GM19463 (cell line): ENCODE results near the gene MFSD6.

Experiments
- ATAC-seq: cut with Tn5 transposase; IDR thresholded peaks from one replicate; pipeline ENCODE4 v1.9.1; 2021; ENCODE audit warnings: mild to moderate bottlenecking, moderate library complexity; ENCODE audit not compliant: unreplicated experiment

The MFSD6 gene

DNA sequence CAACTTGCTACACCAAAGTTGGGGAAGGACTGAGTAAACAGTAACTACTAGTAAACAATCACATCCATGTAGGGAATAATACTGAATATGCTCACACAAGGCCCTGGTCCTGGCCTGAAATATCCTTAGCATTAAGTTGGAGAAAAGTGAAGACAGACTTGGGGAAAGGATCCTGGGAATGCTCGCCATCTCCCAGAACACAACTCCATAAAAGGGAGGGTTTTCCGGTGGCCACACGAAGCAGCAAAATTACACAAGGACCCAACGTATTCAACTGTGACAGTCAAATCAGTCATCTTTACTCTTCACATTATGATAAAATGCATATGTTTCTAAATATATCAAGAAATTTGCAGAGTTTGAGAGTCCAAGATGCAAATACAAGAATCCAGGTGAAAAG is 119.1 kb downstream of the MFSD6 start:
- no peak for ATAC-seq

DNA sequence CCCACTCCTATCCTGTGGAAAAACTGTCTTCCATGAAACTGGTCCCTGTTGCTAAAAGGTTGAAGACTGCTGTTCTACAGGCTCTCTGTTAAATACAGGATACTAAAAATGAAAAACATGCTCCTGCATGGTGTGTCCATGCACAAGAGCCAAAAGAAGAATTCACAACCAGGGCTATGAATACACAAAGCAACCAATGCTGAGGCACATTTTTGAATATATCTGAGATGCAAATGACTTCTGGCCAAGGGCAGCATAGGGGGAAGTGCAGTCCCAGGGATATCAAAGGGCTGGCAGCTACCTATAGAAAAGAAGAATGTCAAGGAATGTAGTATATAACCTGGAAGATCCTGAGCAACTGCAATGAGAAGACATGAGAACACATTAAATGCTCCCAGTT is 119.8 kb downstream of the MFSD6 start:
- ATAC-seq = no peak

DNA sequence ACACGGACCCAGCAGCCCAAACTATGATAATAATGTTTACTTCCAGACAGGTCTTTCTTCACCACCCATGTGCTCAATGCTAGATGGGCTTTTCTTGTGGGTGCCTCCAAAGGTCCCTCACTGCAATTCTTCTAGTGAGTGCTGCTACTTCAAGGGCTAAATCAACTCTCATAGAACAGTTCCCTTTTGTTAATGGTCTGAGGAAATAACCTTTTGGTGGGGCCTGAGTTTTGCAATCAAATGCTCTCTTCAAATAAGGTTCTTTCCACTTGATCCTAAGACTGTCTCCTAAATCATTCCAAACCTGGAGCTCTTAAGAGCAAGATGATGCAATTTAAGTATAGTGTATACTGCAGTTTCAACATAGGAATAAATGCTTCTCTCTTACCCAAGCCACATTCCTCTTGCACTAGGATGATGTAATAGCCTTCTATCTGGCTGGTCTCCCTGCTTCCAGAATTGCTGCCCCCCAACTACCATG is 120.4 kb downstream of the MFSD6 start:
- no peak for ATAC-seq

DNA sequence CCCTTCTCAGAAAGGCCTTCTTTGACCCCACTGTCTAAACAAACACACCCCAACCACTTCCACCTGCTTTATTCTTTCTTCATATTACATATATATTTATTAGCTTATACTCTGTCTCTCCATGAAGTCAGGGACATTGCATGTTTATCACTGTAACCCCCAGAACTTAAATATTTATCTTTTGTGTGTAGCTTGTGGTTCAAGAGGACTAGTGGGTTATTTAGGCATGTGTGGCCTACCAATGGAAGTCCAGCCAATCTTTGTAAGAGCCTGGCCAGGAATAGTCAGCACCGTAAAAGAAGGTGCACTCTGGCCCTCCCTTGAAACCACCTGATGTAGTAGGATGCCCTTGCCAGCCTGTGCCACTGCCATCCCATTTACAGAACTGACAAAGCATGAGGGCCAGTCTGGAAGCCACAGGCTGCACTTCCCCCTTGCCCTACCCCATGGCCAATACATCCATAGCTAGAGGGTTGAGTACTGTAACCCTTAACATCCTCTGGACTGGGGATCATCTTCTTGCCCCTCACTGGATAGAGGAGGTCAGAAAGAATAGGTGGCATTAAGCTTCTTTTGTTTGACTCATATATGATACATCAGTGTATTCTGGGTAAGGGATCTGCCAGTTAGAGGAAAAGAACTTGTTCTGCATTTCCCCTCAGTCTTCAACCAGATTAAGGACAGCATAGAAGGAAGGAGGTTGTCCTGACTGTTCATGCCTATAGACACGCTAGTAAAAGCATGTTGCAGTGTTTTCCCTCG is 121.5 kb downstream of the MFSD6 start:
- ATAC-seq = no peak

DNA sequence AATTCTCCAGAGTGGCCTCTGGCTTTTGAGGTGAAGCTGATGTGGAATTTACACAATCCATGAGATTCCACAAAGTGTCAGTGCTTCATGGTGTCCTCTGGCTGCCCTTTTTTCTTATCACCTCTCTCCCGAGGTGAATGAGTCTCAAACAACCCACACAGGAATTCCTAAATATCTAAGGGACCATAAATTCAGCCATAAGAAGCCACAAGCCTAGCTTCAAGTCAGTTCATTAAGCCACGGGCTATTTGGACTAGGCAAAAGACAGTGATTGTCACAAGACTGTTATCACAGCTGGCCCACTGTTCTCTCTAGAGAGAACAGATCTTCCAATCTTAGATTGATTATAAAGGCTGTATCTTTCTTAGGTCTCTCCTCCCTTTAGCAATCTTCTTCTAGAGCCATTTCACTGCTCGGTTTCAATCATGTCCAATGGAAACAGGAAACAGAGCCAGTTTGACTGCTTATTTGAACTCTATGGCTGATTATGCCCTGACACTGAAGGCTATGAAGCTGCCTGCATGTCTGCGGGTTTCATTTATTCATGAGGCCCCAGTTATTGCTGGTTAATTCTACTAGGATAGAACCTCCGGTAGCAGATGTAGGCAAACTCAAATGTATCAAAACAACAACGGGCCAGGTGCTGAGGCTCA is 122.2 kb downstream of the MFSD6 start:
- no peak for ATAC-seq

DNA sequence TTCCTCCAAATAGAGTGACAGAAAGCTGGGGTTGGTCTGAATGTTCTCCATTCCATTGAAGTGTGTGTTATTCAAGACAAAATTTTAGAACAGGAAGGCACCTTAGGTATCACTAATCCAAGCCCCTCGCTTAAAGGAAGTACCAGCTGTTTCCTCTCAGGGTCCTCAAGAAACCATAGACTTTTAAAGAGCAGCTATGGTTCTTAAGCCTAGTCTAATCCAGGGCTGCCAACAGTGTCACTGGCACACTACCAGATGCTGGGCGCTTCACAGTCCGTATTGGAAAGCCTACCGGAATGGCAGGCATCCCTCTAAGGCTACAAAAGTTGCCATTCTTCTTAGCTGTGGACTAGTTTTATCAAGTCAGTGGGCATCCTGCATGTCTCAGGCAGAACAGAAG is 124.4 kb downstream of the MFSD6 start:
- no peak for ATAC-seq

DNA sequence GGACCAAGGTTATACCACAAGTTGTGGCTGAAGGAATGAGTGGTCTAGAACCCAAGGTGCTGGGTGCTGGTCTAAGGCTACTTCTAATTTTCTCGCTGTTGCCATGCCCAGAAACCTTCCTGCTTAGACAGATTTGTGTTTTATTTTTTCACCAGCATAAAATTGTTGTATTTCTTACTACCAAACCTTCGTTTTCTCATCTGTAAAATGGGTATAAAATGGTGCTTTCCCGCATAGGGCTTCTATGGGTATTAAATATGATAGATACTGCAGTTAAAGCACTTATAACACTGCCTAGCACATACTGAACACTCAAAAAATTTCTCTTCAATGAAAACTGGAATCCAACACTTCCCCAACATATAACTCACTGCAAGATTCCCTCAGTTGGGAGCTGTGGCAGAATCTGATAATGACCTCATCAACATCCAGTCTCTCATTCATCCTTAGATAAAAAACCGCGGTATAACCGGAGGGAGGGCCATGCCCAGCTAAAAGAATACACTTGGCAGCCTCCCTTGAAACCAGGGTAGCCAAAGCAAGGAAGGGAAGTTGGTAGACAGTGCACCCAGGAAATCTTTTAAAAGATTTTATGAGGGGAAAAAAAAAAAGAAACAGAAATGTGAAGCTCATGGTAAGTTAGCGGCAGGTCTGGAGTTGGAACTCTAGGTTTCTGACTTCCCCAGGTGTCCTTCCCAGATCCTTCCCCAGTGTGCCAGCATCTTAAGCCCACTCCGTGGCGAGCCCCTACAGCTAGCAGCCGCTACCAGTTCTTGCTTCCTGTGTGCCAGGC is 125.2 kb downstream of the MFSD6 start:
- ATAC-seq = no peak

DNA sequence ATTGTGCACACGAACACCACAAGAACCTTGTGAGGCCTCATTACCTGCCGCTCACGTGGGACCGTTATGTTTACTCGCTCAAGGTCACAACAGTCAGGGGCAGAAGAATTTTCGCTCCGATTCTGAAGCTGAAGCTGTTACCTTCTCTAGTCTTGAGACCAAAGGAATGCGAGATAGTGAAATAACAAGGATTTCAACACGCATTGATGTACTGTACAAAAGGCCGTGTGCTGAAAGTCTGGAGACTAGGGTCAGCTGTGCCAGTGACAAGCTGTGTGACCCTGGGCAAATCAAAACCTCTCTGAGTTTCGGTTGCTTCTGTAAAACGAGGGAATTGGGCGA is 125.8 kb downstream of the MFSD6 start:
- ATAC-seq = no peak

DNA sequence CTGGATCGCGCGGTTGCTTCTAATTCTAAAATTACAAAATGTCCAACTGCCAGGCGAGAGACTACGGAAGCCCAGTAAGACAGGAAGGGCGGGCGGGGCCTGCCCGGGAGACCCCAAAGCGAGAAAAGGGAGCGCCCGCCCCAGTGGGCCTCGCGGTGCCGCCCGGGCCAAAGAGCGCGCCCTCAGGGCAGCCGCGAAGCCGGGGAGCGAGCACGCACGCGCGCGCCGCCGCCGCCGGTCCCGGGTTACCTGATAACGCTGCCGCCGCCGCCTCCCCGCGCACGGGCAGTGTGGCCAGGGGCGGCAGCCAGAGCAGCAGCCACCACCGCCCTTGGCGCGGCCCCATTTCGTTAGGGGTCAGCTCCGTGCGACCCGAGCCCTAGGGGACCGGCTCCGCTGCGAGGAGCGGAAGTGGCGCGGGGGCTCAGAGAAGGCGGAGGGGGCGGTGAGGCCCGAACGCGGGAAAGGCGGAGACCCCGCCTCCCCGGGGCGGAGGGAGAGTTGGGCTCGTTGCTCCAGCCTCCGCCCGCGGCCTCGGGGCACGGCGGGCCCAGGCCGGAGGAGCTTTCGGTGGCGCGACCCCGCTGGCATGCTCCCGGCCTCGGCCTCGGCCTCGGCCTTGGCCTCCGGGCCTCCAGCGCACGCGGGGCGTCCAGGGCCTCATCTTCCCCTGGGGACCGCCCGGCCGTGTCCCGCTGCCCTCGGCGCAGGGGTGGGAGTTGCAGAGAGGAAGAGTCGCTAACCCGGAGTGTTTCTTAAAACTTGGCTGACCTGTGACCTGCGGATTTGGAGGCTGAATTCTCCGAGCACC is 126.4 kb downstream of the MFSD6 start, which contains the start of gene NEMP2:
TSS of gene NEMP2 (minus strand) at position 413 of the 811 bp plus-strand sequence. CDS start at position 346, 67 bp downstream.
- ATAC-seq = peak; percentile 67

DNA sequence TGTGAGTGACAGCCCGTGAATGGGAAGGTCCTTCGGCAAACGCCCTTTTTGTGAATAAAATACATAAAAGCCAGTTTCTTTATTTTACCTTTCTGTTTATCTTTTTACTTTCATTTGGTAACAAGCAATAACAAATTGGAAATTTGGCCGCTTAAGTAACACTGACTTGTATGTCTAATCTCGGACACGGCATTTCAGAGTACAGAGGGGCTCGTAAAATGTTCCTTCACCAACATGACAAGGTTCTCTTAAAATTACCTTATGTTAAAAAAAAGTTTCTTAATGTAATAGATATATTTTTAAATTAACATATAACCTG is 126.9 kb downstream of the MFSD6 start:
- no peak for ATAC-seq

DNA sequence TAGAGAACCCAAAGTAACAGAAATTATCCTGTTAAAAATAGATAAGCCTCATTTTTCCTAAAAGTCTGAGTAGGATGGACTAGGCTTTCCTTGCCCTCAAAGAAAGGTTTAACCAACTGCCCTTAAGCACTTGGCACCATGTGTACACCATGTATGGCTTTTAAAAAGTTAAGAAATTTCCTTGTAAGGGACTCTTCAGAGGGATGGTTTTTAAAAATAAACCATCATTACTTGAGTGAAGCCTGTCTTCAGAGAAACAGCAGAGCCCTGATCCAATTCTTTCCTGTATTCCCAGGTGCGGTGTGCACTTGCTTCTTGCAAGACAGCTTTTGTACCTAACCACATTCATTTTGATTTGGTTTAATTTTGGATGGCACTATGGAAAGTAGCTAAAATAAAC is 127.4 kb downstream of the MFSD6 start:
- ATAC-seq = no peak

DNA sequence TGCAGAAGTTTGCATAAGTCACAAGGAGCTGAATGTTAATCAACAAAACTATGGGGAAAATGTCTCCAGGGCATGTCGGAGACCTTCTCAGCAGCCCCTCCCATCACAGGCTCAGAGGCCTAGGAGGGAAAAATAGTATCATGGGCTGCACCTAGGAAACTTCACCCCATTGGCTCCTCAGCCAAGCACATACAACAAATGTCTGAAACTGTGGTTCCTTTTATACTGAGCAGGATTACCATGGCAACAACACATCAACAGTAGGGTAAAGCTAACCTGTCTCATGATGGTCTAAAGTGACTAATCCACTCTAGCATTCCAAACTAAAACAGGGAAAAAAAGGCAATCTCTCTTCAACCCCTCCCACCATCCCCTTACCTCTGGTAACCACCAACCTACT is 129.6 kb downstream of the MFSD6 start:
- no peak for ATAC-seq

DNA sequence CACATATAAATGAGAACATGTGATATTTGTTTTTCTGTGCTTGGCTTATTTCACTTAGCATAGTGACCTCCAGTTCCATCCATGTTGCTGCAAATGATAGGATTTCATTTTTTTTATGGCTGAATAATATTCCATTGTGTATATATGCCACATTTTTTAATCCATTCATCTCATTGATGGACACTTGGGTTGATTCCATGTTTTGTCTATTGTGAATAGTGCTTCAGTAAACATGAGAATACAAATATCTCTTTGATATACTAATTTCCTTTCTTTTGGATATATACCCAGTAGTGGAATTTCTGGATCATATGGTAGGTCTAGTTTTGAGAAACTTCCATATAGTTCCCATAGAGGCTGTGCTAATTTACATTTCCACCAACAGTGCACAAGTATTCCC is 130.0 kb downstream of the MFSD6 start:
- no peak for ATAC-seq

DNA sequence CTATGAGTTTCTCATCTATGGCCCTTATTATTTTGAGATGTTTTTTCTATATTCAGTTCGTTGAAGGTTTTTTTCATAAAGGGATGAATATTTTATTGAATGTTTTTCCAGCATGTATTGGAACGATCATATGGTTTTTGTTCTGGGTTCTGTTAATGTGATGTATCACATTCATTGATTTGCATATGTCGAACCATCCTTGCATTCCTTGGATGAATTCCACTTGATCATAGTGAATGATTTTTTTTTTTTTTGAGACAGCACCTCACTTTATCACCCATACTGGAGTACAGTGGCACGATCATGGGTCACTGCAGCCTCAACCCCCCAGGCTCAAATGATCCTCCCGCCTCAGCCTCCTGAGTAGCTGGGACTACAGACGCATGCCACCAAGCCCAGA is 131.9 kb downstream of the MFSD6 start:
- ATAC-seq = no peak

DNA sequence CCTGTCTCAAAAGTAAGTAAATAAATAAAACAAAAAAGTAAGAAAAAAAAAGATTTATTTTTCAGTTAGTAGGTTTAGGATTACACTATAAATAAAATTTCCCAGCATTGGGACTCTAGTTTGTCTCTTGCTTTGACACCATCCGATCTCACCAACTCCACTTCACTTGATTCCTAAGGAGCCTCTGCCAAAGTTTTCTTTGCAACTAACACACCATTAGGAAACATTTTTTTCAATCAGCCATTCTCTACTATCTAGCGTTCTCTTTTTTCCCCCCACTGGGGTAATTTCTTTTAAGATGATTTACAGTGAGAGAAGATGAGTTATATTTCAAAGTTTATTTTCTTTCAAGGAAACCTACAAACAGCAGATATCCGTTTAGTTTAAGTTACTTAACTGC is 136.9 kb downstream of the MFSD6 start:
- ATAC-seq = no peak

DNA sequence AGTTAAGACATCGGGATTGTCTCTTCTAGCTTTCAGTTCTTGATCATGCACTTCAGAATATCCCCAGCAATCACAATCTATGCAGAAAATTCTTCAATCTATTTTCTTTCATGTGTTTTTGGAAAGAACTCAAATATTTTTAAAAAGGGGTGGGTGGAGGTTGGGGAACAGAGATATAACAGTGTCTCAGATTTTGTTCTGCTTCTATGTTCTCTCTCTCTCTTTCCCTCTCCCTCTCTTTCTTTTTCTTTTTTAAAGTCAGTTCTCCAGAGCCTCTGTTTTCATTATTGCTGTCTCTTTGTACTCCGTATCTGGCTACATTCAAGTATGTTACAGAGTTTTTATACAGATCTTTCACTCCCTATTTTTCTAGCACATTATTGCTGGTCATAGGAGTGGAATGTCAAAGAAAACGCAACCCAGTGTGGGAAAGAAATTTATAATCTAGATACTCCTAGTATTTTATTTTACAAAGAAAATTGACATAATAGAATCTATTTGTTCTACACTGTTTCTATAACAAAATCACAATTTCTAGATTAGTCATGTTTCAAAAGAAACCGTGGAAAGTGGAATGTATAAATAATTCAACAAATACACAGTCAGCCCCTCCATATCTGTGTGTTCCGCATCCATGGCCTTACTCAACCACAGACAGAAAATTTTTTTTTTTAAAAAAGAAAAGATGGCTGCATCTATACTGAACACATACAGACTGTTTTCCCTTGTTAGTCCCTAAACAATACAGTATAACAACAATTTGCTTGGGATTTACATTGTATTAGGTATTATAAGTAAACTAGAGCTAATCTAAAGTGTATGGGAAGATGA is 137.6 kb downstream of the MFSD6 start:
- ATAC-seq = no peak

DNA sequence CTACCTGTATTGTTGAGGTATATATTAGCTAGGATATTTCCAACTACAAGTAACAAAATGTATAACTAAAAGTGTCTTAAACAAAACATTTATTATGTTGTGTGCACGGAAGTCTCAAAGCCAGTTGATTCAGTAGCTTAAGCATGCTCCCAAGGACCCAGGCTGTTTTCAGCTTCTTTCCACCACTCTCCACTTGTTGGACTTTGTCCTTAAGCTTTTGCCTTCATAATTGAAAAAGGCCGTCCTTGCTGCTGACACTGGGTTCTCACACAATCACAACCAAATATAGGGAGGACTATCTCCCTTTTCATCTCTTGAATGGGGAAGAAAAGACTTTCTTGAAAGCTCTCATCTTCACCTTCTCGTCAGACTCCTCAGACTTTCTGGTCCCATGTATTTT is 138.6 kb downstream of the MFSD6 start:
- ATAC-seq = no peak

DNA sequence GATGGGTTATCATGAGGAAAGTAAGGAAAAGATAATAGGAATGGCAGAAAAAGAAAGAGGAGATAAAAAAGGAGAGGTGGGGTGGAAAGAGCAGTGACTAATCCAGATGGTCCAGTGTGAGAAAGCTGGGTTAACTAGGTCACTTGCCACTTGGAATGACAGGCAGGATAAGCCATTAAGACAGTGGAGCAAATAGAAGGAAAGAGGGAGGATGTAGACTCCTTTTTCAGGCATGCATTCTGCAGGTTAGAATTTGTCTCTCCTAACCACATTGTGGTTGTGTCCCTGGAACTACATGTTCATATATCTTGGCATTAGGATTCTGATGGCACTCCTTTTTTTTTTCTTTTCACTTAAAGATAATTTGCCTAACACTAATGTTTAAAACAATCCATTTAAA is 139.7 kb downstream of the MFSD6 start:
- no peak for ATAC-seq

DNA sequence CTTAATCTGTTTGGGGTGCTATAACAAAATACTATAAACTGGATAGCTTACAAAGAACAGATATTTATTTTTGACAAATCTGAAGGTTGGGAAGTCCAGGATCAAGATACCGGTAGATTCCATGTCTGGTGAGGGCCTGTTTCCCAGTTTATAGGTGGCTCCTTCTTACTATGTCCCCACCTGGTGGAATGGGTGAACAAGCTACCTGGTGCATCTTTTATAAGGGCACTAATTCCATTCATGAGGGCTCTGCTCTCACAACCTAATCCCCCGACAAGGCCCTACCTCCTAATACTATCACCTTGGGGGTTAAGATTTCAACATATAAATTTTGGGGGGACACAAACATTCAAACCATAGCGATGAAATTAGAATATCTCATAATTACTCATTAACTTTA is 142.0 kb downstream of the MFSD6 start:
- ATAC-seq = no peak
